Right cardiac atrium (tissue), 5 donors: ENCODE measurements around the gene BCL2L13. TPM values are rescaled to one million over a fixed set of nuclear protein-coding genes. Genes with fewer than 3 reads are reported as not detected.
A peak's percentile ranks its signal among the peaks of the same experiment; 100 is the strongest.

Experiments
- ATAC-seq, 2 donors: fragments of 200-7000 bp; cut with Tn5 transposase; one replicate each; pipeline versions ENCODE4 v1.8.0 to v1.9.1; 2020; ENCODE audit warnings: moderate library complexity in 2 of 2, mild to moderate bottlenecking in 1 of 2
- DNase-seq, 3 donors: peaks; one replicate each; pipeline ENCODE4 v3.0.0-alpha.2; 2020
- H3K27ac ChIP-seq: one replicate; pipeline ENCODE4 v1.5.1; 2013; ENCODE audit warnings: mild to moderate bottlenecking, low read length, control low read depth, moderate library complexity
- H3K27me3 ChIP-seq: one replicate; pipeline ENCODE4 v1.6.1; 2013; ENCODE audit not compliant: control insufficient read depth, insufficient read depth
- H3K4me1 ChIP-seq: one replicate; pipeline ENCODE4 v1.6.1; 2013; ENCODE audit warnings: low read length; ENCODE audit not compliant: control insufficient read depth, insufficient read depth
- H3K4me3 ChIP-seq: one replicate; pipeline ENCODE4 v1.5.1; 2013; ENCODE audit warnings: low read length, control low read depth
- H3K9me3 ChIP-seq: one replicate; pipeline ENCODE4 v1.6.1; 2013; ENCODE audit warnings: low read length; ENCODE audit not compliant: control insufficient read depth
- WGBS: extraction: QIAGEN DNeasy Blood & Tissue Kit; methylation state at CpG from one replicate; pipeline ENCODE4 v1.1.7; 2013; 5-methylcytosine and 5-hydroxymethylcytosine counted together
- intact Hi-C, 4 donors: fragments of 100-400 bp; cut with DNase I; formaldehyde crosslinking; loops; one replicate each; pipeline versions ENCODE4 v1.11.0 to v1.14.0; 2022 to 2023
- polyA plus RNA-seq: library from polyadenylated mRNA; stranded (reverse); fragments of 200-250 nt; gene quantifications from one replicate; pipeline ENCODE4 v1.2.3, GENCODE V29; 2013
- total RNA-seq, 4 donors: library from RNA; stranded (reverse); fragmentation: NEBNext Ultra II Directional; extraction: Animal tissue kit (Norgen Biotek cat#: 25700); gene quantifications; one replicate each; pipeline ENCODE4 v1.2.1, GENCODE V29; 2021
- donor health status: healthy with polysubstance abuse.
- donor health status: DM: no; HTN: yes; CAD: no.
- donor health status: DM: no; HTN: no; CAD: no.
- donor health status: DM: no; HTN: yes; CAD: no; lungs with severe emphysema.
- donor health status: DM: yes; HTN: yes; CAD: no.

BCL2L13 gene
- total and polyA plus RNA-seq, 5 donors: 40.0 to 62.9 (median 54.5) TPM

DNA sequence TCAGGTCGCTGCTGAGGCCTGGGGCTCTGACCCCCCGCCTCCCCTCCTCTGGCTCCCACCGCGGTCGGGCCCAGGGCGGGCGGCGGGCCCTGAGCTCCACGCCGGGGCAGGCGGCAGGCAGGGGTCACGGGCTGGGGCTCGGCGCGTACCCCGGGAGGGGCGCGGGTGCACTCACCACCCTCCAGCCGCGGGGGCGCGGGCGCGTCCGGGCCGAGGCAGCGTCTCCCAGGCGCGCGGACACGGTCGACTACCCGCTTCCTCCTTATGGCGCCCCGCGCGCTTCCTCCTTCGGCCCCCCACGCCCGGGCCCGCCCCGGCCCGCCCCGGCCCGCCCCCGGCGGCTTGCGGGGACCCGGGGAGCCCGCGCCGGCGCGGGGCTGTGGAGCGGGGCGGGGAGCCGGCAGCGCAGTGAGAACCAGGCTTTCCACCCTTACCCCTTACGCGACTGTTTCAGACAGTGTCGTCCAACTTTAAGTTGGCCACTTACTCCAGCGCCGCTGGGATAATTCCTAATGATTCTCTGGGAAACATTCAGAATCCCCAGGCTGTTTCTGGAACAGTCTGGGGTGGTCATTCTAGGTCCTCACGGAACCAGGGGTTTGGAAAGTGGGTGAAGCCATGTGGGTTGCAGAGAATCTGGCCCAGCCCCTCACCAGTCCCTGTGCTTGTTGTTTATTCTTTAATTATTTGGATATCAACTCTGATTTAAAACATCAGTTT, 135.8 kb downstream of the BCL2L13 start, which contains the start of gene BID:
Gene BID (minus strand): TSS at position 264 of the 720 bp plus-strand sequence. CDS start 24,353 bp downstream, outside the sequence.
- peak; percentile 53 to 82 (median 82) for DNase-seq
- H3K27me3 ChIP-seq: no peaks in the 10 kb centered on the region
- H3K27ac ChIP-seq: no peak within 1 kb of the TSS
- no peaks in the 10 kb centered on the region for H3K9me3 ChIP-seq
- peaks cover 2% of the 10 kb centered on the region for H3K4me1 ChIP-seq
- peak within 1 kb of the TSS; percentile 85 for H3K4me3 ChIP-seq
- WGBS: under 1% methylated on average over 64 of the region's 64 CpGs
- ATAC-seq: peak; percentile 34 to 55
- intact Hi-C loops: no loop called here

DNA sequence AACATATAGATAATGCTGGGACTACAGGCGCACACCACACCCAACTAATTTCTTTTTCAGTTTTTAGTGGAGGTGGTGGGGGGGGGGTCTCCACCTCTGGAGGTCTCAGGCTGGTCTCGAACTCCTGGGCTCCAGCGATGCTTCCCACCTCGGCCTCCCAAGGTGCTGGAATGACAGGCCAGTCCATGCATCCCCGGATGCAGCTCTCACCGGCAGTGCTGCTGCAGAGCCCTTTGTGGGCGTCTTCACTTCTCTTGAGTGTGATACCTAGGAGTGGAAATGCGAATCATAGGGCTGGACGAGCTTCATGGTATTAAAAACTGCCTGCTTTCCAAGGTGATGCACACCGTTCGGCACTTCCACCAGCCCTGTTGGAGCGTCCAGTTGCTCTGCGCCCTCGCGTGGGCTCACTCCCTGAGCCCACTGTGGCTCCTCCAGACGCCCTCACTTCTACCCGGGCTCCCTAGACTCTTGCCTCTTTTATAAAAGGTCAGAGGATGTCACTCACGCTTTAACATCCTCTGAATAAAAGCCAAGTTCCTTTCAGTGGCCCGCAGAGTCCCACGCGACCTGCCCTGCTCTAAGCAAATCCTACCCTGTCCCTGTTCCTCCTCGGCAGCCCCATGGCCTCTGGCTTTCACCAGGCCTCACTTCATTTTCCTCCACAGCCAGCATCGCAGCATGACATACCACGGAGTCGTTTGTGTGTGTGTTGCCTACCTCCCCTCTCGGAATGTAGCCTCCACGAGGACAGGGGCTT, 136.5 kb downstream of the BCL2L13 start:
- Histone ChIP-seq H3K4me3 (no peak overlapping the region), H3K27me3 (no peaks in the 10 kb centered on the region), H3K9me3 (no peaks in the 10 kb centered on the region), H3K4me1 (peaks cover 2% of the 10 kb centered on the region), H3K27ac (no peak overlapping the region)
- intact Hi-C loops: no loop called here
- ATAC-seq: no peak
- WGBS: 72% methylated on average over 27 of the region's 27 CpGs
- peak in 1 of 3 donors; percentile 26 for DNase-seq

DNA sequence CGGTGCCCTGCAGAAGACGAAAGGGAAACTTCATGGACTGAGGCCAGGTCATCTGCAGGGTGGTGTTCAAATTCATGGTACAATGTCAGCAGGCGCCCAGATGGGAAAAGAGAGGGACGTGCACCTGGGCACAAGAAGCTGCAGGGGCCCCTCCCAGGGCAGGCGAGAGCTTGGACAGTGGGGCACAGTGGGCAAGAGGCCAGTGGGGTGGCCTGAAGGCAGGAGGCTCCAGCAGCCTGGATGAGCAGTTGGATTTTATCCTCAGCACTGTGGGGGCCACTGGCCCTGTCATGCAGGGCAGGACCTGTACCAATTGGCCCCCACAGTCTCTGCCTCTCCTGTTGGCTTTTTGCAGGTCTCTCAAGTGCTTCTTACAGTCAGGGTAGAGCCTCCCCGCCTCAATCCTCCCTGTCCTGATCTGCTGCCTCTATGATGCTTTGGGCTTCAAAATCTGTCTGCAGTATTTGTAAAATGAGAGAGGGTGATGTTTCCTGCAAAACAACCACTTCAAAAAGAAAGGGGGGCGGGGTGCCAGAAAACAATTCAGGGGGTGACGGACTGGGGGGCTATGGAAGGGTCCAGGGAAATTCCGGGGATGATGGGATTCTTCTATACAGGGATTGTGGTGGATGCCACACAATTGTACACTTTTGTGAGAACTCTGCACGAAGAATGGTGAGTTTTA, 137.4 kb downstream of the BCL2L13 start:
- Histone ChIP-seq H3K4me3 (no peak overlapping the region), H3K4me1 (peaks cover 2% of the 10 kb centered on the region), H3K27ac (no peak overlapping the region), H3K27me3 (no peaks in the 10 kb centered on the region), H3K9me3 (no peaks in the 10 kb centered on the region)
- DNase-seq: peak in 1 of 3 donors; percentile 21
- WGBS: 88% methylated on average over 10 of the region's 10 CpGs
- intact Hi-C loops: no loop called here
- ATAC-seq: no peak

DNA sequence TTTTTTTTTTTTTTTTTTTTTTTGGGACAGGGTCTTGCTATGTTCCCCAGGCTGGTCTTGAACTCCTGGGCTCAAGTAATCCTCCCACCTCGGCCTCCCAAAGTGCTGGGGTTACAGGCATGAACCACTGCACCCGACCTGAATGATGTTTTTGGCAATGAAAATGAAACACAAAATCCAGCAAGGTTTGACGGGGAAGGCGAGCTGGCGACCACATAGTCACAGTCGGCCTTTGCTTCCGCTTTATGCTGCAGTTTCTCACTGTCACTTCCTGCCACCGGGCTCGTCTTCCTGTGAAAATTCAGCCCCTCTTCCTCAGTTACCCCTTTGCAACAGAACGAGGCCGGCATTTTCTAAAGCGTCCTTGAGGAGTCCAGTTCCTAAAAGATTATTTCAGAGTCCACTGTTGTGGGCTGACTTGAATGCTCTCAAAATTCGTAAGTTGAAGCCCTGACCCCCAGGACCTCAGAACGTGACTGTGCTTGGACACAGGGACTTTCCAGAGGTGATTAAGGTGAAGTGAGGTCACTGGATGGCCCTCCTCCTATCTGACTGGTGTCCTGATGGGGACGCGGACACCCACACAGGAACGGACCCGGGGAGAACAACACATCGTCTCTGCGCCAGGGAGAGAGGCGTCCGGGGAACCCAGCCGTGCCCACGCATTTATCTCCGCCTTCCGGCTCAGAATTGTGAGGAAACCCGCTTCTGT, 138.6 kb downstream of the BCL2L13 start:
- Histone ChIP-seq H3K9me3 (no peaks in the 10 kb centered on the region), H3K27ac (peak overlapping the region; percentile 7), H3K4me3 (peak overlapping the region; percentile 1), H3K4me1 (peaks cover 2% of the 10 kb centered on the region), H3K27me3 (no peaks in the 10 kb centered on the region)
- no peak for ATAC-seq
- intact Hi-C loops: no loop called here
- WGBS: 52% methylated on average over 27 of the region's 27 CpGs
- DNase-seq: peak in 2 of 3 donors; percentile 71 to 73

DNA sequence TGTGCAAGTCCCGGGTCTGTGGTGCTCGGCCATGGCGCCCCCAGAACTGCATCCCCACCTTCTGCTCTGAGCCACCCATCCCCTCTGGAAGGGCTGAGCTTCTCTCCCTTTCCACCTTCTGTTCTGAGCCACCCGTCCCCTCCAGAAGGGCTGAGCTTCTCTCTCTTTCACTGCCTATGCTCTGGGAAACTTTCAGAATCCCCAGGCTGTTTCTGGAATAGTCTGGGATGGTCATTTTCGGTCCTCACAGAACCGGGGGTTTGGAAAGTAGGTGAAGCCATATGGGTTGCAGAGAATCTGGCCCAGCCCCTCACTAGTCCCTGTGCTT, 139.1 kb downstream of the BCL2L13 start:
- ATAC-seq (no peak), DNase-seq (no peak)
- Histone ChIP-seq H3K27ac (no peak overlapping the region), H3K4me3 (no peak overlapping the region), H3K27me3 (no peaks in the 10 kb centered on the region), H3K4me1 (peaks cover 2% of the 10 kb centered on the region), H3K9me3 (no peaks in the 10 kb centered on the region)
- WGBS: 64% methylated on average over 6 of the region's 6 CpGs
- intact Hi-C loops: no loop called here

DNA sequence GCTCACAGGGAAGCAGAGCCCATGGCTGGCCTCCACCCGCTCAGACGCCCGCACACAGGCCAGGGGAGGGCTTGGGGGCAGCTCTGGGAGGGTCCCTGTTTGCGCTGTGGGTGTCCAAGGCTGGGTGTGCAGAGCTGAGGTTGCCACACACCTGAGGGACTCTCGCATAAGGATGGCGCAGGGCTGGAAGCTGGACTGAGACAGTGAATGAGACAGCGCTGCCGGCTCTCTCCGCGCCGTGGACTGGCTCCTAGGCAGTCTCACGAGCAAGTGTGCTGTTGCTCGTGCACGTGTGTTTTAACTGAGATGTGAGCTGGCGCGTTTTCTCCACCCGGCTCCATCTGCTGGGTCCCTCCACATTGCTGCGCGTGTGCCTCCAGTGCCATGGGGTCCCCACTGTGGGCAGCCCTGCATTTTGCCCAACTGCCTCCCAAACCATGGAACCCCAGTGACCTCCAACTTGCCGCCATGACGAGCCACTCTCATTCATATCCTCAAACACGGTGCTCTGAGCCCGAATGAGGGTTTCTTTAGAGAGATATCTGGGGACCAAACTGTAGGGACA, 139.9 kb downstream of the BCL2L13 start:
- ATAC-seq (no peak), DNase-seq (peak in 1 of 3 donors; percentile 16)
- intact Hi-C loops: no loop called here
- Histone ChIP-seq H3K9me3 (no peaks in the 10 kb centered on the region), H3K27ac (no peak overlapping the region), H3K27me3 (no peaks in the 10 kb centered on the region), H3K4me1 (peaks cover 2% of the 10 kb centered on the region), H3K4me3 (no peak overlapping the region)
- 93% methylated on average over 23 of the region's 23 CpGs for WGBS

DNA sequence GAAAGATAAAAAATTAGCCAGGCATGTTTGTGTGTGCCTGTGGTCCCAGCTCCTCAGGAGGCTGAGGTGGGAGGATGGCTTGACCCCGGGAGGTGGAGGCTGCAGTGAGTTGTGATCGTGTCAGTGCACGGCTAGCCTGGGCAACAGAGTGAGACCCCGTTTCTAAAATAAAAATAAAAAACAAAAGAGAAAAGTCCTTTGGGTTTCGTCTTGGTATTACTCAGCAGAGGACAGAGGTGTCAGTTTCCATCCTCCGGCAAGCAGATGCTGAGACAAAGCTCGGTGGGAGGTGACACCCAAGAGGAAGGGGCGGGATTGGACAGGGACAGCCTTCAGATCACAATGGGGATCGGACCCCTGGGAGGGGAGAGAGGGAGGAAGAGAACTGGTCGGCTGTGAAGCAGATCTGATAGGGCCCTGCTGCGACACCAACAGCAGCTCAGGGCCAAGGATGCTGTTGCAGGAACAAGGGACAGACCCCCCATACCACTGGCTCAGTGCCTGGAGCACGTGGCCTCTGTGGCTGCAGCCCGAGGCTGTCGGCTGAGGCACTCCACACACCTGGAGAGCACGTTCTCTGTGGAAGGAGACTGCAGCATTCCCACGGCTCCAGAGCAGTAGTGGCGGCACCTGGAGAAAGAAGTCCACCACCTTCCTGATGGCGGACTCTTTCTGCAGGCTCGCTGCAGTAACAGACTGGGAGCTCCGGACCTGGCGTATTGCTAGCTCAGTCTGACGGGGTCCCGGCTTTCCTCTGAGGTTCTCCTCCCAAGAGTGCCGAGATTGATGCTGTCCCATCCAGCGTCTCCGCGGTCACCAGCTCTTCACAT, 140.9 kb downstream of the BCL2L13 start:
- no peak overlapping the region for H3K4me3 ChIP-seq
- H3K27me3 ChIP-seq: no peaks in the 10 kb centered on the region
- no peak for ATAC-seq
- H3K27ac ChIP-seq: no peak overlapping the region
- 70% methylated on average over 27 of the region's 27 CpGs for WGBS
- no peaks in the 10 kb centered on the region for H3K9me3 ChIP-seq
- intact Hi-C loops: no loop called here
- peak in 1 of 3 donors; percentile 44 for DNase-seq
- H3K4me1 ChIP-seq: peaks cover 2% of the 10 kb centered on the region

DNA sequence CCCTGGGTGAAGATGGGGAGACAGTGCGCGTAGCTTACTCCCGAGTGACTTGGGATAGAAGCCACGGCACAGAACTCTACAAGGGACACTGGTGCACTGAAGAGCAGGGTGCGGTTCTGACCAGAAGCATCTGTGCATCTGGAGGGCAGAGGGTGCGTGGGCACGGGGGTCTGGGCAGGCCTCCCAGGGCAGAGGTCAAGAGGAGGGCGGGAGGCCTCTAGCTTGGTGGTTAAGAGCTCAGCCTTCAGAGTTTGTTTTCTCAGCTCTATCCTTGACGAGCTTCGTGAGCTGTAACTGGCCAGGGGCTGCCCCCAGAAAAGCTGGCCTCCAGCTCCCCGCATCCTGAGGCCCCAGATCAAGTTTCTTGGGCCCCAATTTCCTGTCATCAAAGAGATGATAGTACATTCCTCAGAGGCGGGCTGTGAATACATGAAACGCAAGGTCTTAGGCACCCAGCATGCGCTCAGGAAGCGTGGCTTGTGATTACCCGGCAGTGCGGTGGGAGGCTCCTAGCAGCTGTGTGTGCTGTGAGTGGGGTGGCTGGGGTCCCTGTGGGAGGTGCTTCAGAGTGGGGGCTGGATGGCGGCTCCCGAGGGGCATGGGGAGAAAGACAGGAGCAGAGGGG, 141.7 kb downstream of the BCL2L13 start:
- H3K9me3 ChIP-seq: no peaks in the 10 kb centered on the region
- intact Hi-C loops: no loop called here

More for the DNA sequence above, 141.7 kb downstream of the BCL2L13 start:
- Histone ChIP-seq H3K27me3 (no peaks in the 10 kb centered on the region), H3K27ac (no peak overlapping the region), H3K4me3 (no peak overlapping the region), H3K4me1 (no peaks in the 10 kb centered on the region)
- peak in 1 of 3 donors; percentile 40 for DNase-seq
- no peak for ATAC-seq
- 81% methylated on average over 19 of the region's 19 CpGs for WGBS
